Thyroid gland (tissue), 4 donors: Measurements from ENCODE around the gene MUC6.

Experiments used
- POLR2A ChIP-seq, 2 donors: fragments of 450-650 bp; IDR thresholded peaks; one replicate each; pipeline ENCODE4 v1.6.1; 2017; ENCODE audit warnings: antibody characterized with exemption in 2 of 2, mild to moderate bottlenecking in 2 of 2, moderate library complexity in 1 of 2
- TF ChIP-seq, protein P1 (sequence below), 6 experiments: fragments of 200-600 bp in 3 of 6; fragments of 450-650 bp in 3 of 6; sonication (generic) in 3 of 6; IDR thresholded peaks; one replicate each; pipeline ENCODE4 v1.5.1; 2016 to 2019; ENCODE audit warnings: antibody characterized with exemption in 6 of 6, mild to moderate bottlenecking in 2 of 6, inconsistent platforms in 1 of 6, moderate library complexity in 1 of 6

GRCh38 chr11:1040428-1041148 is 4.1 kb upstream of the MUC6 start:
- no peak for TF ChIP-seq POLR2A (IDR thresholded peaks at IDR 0.05)
- TF ChIP-seq, protein P1, sequence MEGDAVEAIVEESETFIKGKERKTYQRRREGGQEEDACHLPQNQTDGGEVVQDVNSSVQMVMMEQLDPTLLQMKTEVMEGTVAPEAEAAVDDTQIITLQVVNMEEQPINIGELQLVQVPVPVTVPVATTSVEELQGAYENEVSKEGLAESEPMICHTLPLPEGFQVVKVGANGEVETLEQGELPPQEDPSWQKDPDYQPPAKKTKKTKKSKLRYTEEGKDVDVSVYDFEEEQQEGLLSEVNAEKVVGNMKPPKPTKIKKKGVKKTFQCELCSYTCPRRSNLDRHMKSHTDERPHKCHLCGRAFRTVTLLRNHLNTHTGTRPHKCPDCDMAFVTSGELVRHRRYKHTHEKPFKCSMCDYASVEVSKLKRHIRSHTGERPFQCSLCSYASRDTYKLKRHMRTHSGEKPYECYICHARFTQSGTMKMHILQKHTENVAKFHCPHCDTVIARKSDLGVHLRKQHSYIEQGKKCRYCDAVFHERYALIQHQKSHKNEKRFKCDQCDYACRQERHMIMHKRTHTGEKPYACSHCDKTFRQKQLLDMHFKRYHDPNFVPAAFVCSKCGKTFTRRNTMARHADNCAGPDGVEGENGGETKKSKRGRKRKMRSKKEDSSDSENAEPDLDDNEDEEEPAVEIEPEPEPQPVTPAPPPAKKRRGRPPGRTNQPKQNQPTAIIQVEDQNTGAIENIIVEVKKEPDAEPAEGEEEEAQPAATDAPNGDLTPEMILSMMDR (IDR thresholded peaks at IDR 0.05): no peak
